Uterus (tissue), 4 donors: ENCODE data around the gene APBA3. TPM values are rescaled to one million over a fixed set of nuclear protein-coding genes. Genes with fewer than 3 reads are reported as not detected.

Experiments
- DNase-seq, 2 donors: peaks; one replicate each; pipeline ENCODE4 v3.0.0-alpha.2; 2019 to 2020
- H3K27ac ChIP-seq, 2 donors: fragments of 200-600 bp; sonication (generic); 1 replicate in 1 of 2; 2 replicates in 1 of 2; pipeline ENCODE4 v1.5.1; 2016 to 2018
- H3K27me3 ChIP-seq, 2 donors: fragments of 200-600 bp; sonication (generic); one replicate each; pipeline ENCODE4 v1.5.1; 2018 to 2019; ENCODE audit warnings: control low read depth in 1 of 2
- H3K36me3 ChIP-seq, 2 donors: fragments of 200-600 bp; sonication (generic); one replicate each; pipeline ENCODE4 v1.5.1; 2019; ENCODE audit warnings: control low read depth in 1 of 2
- H3K4me1 ChIP-seq, 2 donors: fragments of 200-600 bp; sonication (generic); one replicate each; pipeline ENCODE4 v1.5.1; 2018 to 2019; ENCODE audit warnings: control low read depth in 1 of 2
- H3K4me3 ChIP-seq, 2 donors: fragments of 200-600 bp; sonication (generic); 1 replicate in 1 of 2; 2 replicates in 1 of 2; pipeline ENCODE4 v1.5.1; 2018 to 2019; ENCODE audit warnings: mild to moderate bottlenecking in 1 of 2
- H3K9me3 ChIP-seq, 2 donors: fragments of 200-600 bp; sonication (generic); one replicate each; pipeline ENCODE4 v1.5.1; 2019; ENCODE audit warnings: control low read depth in 1 of 2
- CTCF ChIP-seq, 4 experiments: fragments of 200-600 bp in 2 of 4; fragments of 450-650 bp in 2 of 4; sonication (generic) in 2 of 4; IDR thresholded peaks; one replicate each; pipeline ENCODE4 v1.5.1; 2016 to 2019; ENCODE audit warnings: antibody characterized with exemption in 4 of 4, mild to moderate bottlenecking in 2 of 4, moderate library complexity in 1 of 4
- POLR2A ChIP-seq, 2 donors: fragments of 450-650 bp; IDR thresholded peaks; one replicate each; pipeline ENCODE4 v1.6.1; 2016; ENCODE audit warnings: antibody characterized with exemption in 2 of 2, mild to moderate bottlenecking in 1 of 2, moderate library complexity in 1 of 2
- intact Hi-C: fragments of 100-400 bp; cut with DNase I; formaldehyde crosslinking; loops from one replicate; pipeline ENCODE4 v1.15.1; 2023; ENCODE audit warnings: low total_unique reads
- total RNA-seq, 4 donors: library from RNA; depleted of rRNA in 3 of 4; stranded (reverse); fragments of >200 nt in 3 of 4; gene quantifications; one replicate each; pipeline versions ENCODE4 v1.1.0 to v1.2.4, GENCODE V29; 2014 to 2023
- donor health status: DM: yes; HTN: yes; CAD: no.

Gene APBA3
- total RNA-seq, 4 donors from 2014 or later = 14.1 to 52.6 (median 27.4) TPM

DNA sequence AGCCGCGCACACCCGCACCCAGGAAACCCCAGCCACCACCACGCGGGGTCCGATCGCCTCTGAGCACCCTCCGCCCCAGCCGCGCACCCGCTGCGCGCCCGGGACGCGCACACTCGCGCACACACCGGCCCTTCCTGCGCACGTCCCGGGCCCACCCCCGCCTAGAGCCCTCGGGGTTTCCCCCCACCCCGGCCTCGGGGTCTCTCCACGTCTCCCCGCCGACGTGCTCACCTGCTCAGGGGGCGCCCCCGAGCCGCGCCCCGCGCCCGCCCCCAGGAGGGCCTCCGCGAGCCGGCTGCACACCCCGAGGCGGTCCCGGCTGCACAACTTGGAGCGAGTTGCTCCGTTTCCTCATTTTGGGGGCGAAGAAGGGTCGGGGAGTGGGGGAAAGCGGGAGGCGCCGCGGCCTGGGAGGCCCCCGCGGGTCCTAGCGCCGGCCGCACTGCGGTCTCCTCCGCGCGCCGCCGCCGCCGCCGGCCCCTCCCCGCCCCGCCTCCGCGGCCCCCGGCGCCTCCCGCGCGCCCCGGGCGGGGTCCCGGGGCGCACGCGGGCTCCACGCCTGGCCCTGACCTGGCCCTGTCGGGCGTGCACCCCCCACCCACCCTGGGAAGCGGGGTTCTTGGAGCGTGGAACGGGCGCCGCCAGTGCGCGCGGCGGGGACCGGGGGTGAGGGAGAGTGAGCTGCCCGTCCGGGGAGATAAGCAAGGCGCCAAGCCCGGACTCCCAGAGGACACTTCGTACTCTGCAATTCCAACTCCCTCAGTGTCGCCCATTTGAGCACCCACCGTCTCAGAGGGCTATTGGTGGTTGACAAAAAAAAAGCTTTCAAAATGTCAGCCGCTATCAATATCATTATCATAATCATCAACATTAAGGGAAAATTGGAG lies 24.7 kb upstream of the APBA3 start, which contains the start of gene MATK:
MATK (minus strand) TSS at position 444 of the 887 bp plus-strand sequence. CDS start 1,246 bp downstream, outside the sequence.
- H3K27me3 ChIP-seq = peaks cover 0 to 4% of the 10 kb centered on the region in 2 donors
- intact Hi-C loops = no loop called here
- no peak for TF ChIP-seq POLR2A (IDR thresholded peaks at IDR 0.05)
- no peak for TF ChIP-seq CTCF (IDR thresholded peaks at IDR 0.05)

DNA sequence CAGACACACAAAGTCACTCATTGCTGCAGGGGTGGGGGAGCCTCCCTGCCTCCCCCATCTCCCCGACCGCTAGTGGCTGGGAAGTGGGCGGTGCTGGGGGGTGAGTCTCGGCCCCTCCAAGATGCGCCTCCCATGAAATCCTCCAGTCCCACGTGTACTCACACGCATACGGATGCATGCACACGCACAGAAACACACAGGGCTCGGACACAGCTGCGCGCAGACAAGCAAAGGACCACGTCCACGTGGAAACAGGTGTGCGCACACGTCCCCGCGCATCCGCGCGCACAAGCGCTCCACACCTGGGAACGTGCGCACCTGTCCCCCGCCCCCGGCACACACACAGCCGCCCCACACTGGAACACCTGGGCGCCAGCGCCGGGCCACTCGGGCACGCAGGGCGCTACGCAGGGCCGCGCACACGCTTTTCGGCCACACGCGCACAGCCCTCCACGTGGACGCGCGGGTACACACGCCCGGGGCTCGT lies 24.0 kb upstream of the APBA3 start:
- TF ChIP-seq CTCF (IDR thresholded peaks at IDR 0.05) (no peak), POLR2A (IDR thresholded peaks at IDR 0.05) (no peak)
- Histone ChIP-seq H3K36me3 (no peaks in the 10 kb centered on the region), H3K4me1 (no peaks in the 10 kb centered on the region), H3K27me3 (peaks cover 0 to 4% of the 10 kb centered on the region in 2 donors), H3K9me3 (peaks cover 0 to 19% of the 10 kb centered on the region in 2 donors), H3K27ac (no peak overlapping the region), H3K4me3 (no peak overlapping the region)
- intact Hi-C loops = no loop called here
- DNase-seq = no peak

More for the DNA sequence above, 24.7 kb upstream of the APBA3 start, which contains the start of gene MATK:
- Histone ChIP-seq H3K4me3 (no peak within 1 kb of the TSS), H3K9me3 (peaks cover 0 to 19% of the 10 kb centered on the region in 2 donors), H3K4me1 (no peaks in the 10 kb centered on the region), H3K27ac (no peak within 1 kb of the TSS), H3K36me3 (no peaks in the 10 kb centered on the region)
- DNase-seq = no peak

- no peaks in the 10 kb centered on the region for H3K36me3 ChIP-seq
- no peak overlapping the region for H3K27ac ChIP-seq
- peaks cover 0 to 4% of the 10 kb centered on the region in 2 donors for H3K27me3 ChIP-seq
- H3K9me3 ChIP-seq = peaks cover 0 to 19% of the 10 kb centered on the region in 2 donors
- H3K4me3 ChIP-seq = no peak overlapping the region
- no peak for TF ChIP-seq CTCF (IDR thresholded peaks at IDR 0.05)
- no peak for TF ChIP-seq POLR2A (IDR thresholded peaks at IDR 0.05)
- DNase-seq = no peak
- no peaks in the 10 kb centered on the region for H3K4me1 ChIP-seq
- intact Hi-C loops = no loop called here
Observed at GRCh38 chr19:3784607-3785450, 23.3 kb upstream of the APBA3 start.

DNA sequence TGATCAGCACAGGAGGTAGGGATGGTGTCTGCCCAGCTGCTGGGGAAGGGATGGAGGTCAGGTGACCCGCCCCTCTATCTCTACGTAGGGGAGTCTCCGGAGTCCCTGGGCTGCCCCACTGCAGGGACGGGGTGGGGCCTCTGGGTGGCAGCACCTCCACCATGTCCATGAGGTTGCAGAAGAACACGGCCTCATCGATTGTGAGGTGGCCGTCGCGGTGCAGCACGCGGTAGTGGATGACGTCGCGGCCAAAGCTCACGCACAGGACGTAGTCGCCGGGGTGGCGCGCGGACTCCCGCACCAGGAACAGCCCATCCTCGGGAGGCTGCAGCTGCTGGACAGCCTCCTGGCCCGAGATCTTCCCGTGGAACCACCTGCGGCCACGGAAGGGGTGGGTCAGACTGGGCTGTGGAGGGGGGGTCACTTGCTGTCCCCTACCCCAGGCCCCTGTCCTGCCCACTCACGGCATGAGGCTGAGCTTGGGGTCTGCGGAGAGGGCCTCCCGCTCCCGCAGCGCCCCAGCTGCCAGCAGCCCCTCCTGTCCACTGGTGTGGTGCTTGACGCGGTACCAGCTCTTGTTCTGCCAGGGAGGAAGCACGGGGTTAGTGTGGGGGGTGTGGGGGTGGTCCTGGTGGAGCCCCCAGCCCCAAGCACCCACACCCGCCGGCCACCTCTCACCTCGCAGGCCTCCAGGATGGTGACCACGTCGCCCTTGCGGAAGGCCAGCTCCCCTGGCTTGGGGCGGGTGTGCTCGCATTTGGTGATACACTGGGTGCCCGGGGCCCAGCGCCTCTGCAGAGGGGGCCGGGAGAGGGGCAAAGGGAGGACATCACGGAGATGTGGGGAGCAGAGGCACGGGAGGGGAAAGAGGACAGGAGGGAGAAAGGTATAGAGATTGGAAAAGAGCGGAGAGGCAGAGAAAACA lies 22.4 kb upstream of the APBA3 start:
- no peak for DNase-seq
- H3K36me3 ChIP-seq = no peaks in the 10 kb centered on the region
- H3K27me3 ChIP-seq = peaks cover 0 to 4% of the 10 kb centered on the region in 2 donors
- H3K27ac ChIP-seq = no peak overlapping the region
- H3K4me3 ChIP-seq = no peak overlapping the region
- intact Hi-C loops = no loop called here
- peaks cover 0 to 19% of the 10 kb centered on the region in 2 donors for H3K9me3 ChIP-seq
- no peaks in the 10 kb centered on the region for H3K4me1 ChIP-seq
- no peak for TF ChIP-seq CTCF (IDR thresholded peaks at IDR 0.05)
- TF ChIP-seq POLR2A (IDR thresholded peaks at IDR 0.05) = no peak
